NCI-H446 (cell line): ENCODE data around the gene RCBTB2.
"Not testable (repeated sequence)": the region's sequence is repeated elsewhere in the genome, so short reads cannot be mapped to it uniquely, and the experiment has no call there.

Experiments
- DNase-seq, 2 experiments: peaks; one replicate each; lab custom pipeline; 2025; lab: John Stamatoyannopoulos, UW

The RCBTB2 gene

GRCh38 chr13:48494874-48495273 lies 38.0 kb downstream of the RCBTB2 start:
- no peak for DNase-seq

DNA sequence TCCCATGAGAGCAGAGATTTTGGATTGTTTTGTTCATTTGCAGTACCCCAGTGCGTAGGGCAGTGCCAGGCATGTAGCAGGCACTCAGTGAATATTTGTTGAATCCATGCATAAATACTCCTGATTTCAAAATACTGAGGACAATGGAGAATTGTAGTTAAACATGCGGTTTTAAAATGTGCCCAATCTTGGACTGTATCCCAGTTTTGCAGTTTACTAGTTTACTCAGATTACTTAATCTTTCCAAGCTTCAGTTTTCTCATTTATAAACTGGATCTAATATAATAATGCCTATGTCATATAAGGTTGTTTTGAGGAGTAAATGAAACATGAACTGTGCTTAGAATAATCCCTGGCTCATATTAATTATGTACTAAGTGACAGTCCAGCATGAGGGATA lies 39.0 kb downstream of the RCBTB2 start:
- DNase-seq: no peak

- no peak for DNase-seq
Measured at GRCh38 chr13:48493066-48493765, 39.7 kb downstream of the RCBTB2 start.

DNA sequence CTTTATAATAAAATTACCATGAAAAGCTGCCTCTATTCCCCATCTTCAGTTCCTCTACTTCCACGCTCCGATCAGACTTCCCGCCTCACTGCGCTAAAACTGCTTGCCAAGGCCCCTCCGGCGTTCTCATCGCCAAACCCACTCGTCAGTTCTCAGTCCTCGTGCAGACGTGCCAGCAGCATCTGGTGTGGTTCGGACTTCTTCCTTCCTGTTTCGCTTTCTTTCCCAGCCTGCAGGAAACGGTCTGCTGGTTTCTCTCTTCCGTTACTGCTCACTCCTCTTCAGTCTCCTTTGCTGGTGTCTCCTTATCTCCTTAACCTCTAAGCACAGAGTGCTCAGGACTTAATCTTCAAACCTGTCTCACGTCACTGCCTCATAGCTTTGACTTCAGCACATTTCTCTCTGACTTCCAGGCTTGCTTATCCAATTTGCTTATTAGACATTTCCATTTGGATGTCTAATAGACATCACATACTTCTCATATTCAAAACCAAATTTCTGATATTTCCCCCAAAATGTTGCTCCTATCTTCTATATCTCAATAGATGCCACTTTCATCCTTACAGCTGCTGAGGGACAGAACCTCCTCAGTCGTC lies 40.3 kb downstream of the RCBTB2 start:
- DNase-seq: peak in 1 of 2 experiments; percentile 54

GRCh38 chr13:48492096-48492440 lies 40.8 kb downstream of the RCBTB2 start:
- no peak for DNase-seq

GRCh38 chr13:48491423-48492095 lies 41.3 kb downstream of the RCBTB2 start:
- DNase-seq: no peak

GRCh38 chr13:48490241-48490640 lies 42.6 kb downstream of the RCBTB2 start:
- DNase-seq: no peak

GRCh38 chr13:48489666-48490065 lies 43.2 kb downstream of the RCBTB2 start:
- DNase-seq: no peak

DNA sequence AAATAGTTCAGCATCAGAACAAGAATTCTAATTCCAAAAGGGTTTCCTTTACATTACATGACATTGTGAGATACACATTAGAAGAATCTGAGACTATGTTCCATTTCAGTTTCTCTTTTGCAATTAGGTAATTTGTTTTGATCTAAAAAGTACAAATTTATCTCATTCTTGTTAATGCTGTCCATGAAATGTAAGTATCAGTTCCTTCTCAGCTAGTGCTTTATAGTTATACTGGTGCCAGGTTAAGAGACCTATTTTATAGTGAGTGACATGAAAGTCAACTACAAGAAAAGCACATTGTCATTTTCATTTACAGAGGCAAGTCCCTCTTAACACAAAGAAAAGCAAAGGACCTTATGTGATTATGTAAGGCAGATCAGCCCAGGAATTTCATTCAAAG lies 43.9 kb downstream of the RCBTB2 start:
- no peak for DNase-seq

GRCh38 chr13:48487968-48488367 lies 44.9 kb downstream of the RCBTB2 start:
- no peak for DNase-seq

DNA sequence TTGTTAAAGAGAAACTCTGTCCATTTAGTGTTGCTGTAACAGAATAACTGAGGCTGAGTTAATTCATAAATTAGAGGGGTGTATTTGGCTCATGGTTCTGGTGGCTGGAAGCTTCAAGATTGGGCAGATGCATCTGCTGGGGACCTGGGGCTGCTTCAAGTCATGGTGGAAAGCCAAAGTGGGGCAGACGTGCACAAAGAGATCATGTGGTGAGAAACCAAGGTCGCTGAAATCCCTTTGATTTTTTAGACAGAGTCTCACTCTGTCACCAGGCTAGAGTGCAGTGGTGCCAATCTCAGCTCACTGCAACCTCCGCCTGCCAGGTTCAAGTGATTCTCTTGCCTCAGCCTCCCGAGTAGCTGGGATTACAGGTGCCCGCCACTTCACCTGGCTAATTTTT lies 46.0 kb downstream of the RCBTB2 start:
- DNase-seq: no peak

DNA sequence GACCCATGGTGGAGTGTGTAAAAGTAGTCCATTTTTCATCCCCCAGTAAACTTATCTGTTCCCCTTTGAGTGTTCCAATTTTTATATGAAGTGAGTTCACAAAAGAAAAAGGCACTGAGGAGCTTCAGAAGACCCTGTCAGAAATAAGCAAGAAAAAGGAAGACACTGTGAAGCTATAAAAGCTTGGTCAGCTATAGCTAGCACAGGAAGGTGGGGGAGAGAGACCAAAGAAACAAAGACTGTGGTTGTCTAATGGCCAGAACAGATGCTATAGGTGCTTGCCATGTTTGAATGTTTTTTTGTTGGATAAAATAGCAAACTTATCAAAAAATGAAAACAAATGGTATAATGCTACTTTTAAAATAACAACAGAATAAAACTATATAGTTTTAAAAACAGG lies 46.5 kb downstream of the RCBTB2 start:
- no peak for DNase-seq

DNA sequence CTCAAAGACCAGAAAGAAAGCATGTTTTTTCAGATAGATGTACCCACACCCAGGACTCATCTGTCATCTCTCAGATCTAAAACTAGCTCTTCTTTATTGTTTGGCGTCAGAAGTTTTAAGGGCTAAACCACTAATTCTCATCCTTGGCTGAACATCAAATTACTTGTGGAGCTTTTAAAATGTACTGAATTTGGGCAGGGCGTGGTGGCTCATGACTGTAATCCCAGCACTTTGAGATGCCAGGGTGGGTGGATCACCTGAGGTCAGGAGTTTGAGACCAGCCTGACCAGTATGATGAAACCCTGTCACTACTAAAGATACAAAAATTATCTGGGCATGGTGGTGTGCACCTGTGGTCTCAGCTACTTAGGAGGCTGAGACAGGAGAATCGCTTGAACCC lies 47.4 kb downstream of the RCBTB2 start:
- no peak for DNase-seq

- DNase-seq: no peak
Measured at GRCh38 chr13:48483575-48483974, 49.3 kb downstream of the RCBTB2 start.

DNA sequence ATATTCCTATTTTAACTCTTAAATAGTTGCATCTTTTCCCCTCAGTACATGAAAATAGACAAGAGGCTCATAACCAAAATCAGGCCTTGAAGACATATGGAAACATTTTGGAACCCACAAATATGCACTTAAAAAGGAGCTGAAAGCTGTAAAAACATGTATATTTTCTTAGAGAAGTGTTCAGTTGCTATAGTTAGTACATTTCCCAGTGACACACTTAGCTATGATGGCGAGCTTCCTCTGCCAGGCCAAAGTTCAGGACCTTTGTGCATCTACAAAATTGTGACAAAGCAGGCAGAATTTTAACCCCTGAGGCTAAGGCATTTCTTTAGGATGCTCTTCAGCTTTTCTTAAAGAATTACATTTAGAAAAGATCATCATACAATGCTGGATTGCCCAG lies 54.5 kb downstream of the RCBTB2 start:
- DNase-seq: no peak

- DNase-seq: no peak
Measured at GRCh38 chr13:48477191-48477855, 55.6 kb downstream of the RCBTB2 start.

GRCh38 chr13:48476686-48477085 lies 56.2 kb downstream of the RCBTB2 start:
- DNase-seq: peak in 1 of 2 experiments; percentile 58

DNA sequence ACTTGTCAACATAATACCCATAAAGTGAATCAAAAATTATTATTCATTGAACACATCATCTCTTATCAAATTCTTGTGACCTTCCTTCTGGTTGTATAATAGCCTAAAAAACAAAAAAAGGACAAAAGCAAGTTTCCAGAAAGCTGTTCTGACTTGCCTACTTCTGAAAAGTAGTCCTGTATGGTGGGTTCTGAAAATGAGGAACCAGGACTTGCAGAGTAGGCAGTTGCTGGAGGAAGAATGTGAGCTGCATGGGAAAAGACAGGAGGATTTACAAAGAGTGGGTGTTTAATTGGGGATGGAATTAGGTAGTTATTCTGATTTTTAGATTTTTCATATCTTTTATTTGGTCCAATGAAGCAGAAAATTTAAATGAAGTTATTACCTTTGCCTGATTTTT lies 56.7 kb downstream of the RCBTB2 start:
- DNase-seq: no peak

DNA sequence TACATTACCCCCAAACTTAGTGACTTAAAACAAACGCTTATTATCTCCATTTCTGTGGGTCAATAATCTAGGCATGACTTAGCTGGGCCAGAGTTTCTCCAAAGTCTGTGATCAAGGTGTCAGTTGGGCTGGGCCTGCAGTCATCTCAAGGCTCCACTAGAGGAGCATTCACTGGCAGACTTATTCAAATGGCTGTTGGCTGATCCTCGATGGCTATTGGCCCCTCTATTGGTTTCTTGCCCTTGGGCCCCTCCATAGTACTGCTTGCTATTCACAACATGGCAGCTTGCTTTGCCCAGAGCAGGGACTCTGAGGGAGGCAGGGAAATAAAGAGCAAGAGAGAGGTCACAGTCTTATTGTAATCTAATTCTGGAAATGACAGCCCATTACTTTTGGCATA lies 57.6 kb downstream of the RCBTB2 start:
- no peak for DNase-seq

DNA sequence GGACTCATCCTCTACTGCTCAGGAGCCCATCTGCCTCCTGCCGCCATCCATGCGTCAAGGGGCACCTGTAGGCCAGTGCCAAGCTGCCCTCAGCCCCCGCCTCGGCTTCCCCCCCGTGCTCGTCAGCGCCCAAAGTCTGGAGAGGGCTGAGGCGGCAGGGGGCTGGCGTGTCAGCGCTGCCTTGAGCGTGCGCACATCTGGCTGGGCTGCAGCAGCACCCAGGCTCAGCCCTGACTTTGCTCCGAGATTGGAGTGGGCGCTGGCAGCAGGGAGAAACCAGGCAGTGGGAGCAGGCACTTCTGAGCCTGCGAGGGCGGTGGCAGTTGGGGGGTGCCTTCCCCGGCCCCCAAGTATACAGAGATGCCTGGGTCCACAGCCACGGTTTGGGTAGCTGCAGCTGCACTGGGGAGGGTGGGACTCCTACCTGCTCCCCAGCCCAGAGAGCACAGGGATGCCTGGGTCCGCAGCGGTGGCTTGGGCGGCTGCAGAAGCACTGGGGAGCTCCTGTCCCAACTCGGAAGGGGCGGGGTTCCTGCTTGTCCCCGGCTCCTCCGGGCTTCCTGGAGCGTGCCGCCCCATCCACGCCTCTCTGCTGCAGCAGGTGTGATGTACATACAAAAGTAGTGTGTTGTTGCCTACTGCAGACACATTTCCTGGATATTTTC lies 75.2 kb downstream of the RCBTB2 start:
- DNase-seq: no peak

DNA sequence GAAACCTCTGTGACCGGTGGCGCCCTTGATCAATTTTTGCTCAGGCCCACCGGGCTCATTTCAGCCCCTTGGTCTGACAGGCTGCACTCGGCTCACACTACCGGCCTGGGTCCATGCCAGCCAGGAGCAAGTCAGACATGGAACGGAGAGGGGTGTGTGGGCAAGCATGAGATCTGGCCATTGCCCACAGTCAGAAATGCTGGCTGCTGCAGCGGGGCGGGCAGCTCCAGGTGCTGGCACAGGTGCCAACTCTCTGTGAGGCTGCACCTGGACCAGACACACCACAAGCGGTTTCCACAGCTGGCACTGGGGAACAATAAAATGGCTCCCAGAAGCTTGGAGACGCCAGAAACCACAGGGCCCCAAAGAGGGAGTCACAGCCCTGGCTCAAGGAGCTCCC lies 76.3 kb downstream of the RCBTB2 start:
- DNase-seq: no peak

- not testable (repeated sequence) for DNase-seq
Measured at GRCh38 chr13:48451196-48451595, 81.7 kb downstream of the RCBTB2 start.
